Measurements from ENCODE around the gene MRPL32. TPM values are rescaled to one million over a fixed set of nuclear protein-coding genes. Genes with fewer than 3 reads are reported as not detected.
A peak's percentile ranks its signal among the peaks of the same experiment; 100 is the strongest.

Gene MRPL32
- total RNA-seq, 1 donor from 2014 or later: 56.2 TPM

- no peak for DNase-seq
- no peak overlapping the region for H3K27ac Mint-ChIP-seq (ENCODE audit: unreplicated experiment)
- no peak overlapping the region for H3K4me3 Mint-ChIP-seq (ENCODE audit: unreplicated experiment)
- no peaks in the 10 kb centered on the region for H3K36me3 Mint-ChIP-seq (ENCODE audit: unreplicated experiment)
- H3K9me3 Mint-ChIP-seq (ENCODE audit: unreplicated experiment): no peaks in the 10 kb centered on the region
- TF ChIP-seq CTCF (IDR thresholded peaks at IDR 0.05; ENCODE audit: partially characterized antibody, unreplicated experiment): no peak
- no peaks in the 10 kb centered on the region for H3K4me1 Mint-ChIP-seq (ENCODE audit: low read depth, unreplicated experiment)
- H3K27me3 Mint-ChIP-seq (ENCODE audit: unreplicated experiment): no peaks in the 10 kb centered on the region
Observed at GRCh38 chr7:42926204-42926603, 6.0 kb upstream of the MRPL32 start.

DNA sequence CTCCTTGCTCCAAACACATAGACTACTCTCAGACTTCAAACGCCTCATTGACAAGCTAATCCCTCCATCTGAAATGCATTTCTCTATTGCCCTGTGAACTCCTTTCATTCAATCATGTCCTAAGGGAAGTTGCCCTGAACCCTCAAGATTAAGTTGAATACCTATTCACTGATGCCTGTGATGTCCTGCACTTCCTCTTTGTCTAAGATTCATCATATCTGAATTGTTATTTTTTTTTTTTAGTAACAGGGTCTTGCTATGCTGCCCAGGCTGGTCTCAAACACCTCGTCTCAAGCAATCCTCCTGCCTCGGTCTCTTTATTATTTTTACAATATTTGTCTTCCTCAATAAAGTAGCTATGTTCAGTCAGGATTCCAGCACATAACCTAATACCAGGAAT, 3.4 kb upstream of the MRPL32 start:
- Mint-ChIP-seq H3K4me3 (ENCODE audit: unreplicated experiment) (no peak overlapping the region), H3K9me3 (ENCODE audit: unreplicated experiment) (peaks cover 3% of the 10 kb centered on the region), H3K27me3 (ENCODE audit: unreplicated experiment) (peaks cover 8% of the 10 kb centered on the region), H3K4me1 (ENCODE audit: low read depth, unreplicated experiment) (no peaks in the 10 kb centered on the region), H3K27ac (ENCODE audit: unreplicated experiment) (no peak overlapping the region), H3K36me3 (ENCODE audit: unreplicated experiment) (no peaks in the 10 kb centered on the region)
- DNase-seq: no peak
- TF ChIP-seq CTCF (IDR thresholded peaks at IDR 0.05; ENCODE audit: partially characterized antibody, unreplicated experiment): no peak

GRCh38 chr7:42929449-42929848, 2.7 kb upstream of the MRPL32 start:
- Mint-ChIP-seq H3K36me3 (ENCODE audit: unreplicated experiment) (no peaks in the 10 kb centered on the region), H3K27ac (ENCODE audit: unreplicated experiment) (no peak overlapping the region), H3K4me3 (ENCODE audit: unreplicated experiment) (no peak overlapping the region), H3K4me1 (ENCODE audit: low read depth, unreplicated experiment) (no peaks in the 10 kb centered on the region), H3K27me3 (ENCODE audit: unreplicated experiment) (peaks cover 8% of the 10 kb centered on the region), H3K9me3 (ENCODE audit: unreplicated experiment) (peaks cover 3% of the 10 kb centered on the region)
- DNase-seq: no peak
- TF ChIP-seq CTCF (IDR thresholded peaks at IDR 0.05; ENCODE audit: partially characterized antibody, unreplicated experiment): no peak

DNA sequence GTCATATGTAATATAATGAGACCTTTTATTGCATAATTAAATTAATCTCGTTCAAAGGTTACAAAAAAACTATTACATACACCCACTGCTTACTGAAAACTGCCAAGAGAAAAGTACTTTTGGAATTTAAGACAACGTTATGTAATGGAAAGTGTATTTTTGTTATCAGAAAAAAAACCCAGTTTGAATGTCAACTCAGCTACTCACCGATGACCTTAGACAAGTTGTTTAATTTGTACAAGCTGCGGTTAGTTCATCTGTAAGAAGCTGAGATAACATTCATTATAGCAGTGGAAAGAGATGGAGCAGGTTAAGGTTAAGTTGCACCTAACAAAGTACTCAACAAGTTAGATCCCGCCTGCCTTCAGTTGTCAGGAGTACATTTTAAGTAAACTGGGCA, 1.3 kb upstream of the MRPL32 start:
- no peaks in the 10 kb centered on the region for H3K36me3 Mint-ChIP-seq (ENCODE audit: unreplicated experiment)
- peak overlapping the region; percentile 100 for H3K4me3 Mint-ChIP-seq (ENCODE audit: unreplicated experiment)
- no peak for TF ChIP-seq CTCF (IDR thresholded peaks at IDR 0.05; ENCODE audit: partially characterized antibody, unreplicated experiment)
- H3K9me3 Mint-ChIP-seq (ENCODE audit: unreplicated experiment): peaks cover 3% of the 10 kb centered on the region
- H3K27ac Mint-ChIP-seq (ENCODE audit: unreplicated experiment): no peak overlapping the region
- H3K27me3 Mint-ChIP-seq (ENCODE audit: unreplicated experiment): peaks cover 8% of the 10 kb centered on the region
- no peak for DNase-seq
- H3K4me1 Mint-ChIP-seq (ENCODE audit: low read depth, unreplicated experiment): no peaks in the 10 kb centered on the region

- no peak for TF ChIP-seq CTCF (IDR thresholded peaks at IDR 0.05; ENCODE audit: partially characterized antibody, unreplicated experiment)
- Mint-ChIP-seq H3K27ac (ENCODE audit: unreplicated experiment) (peak overlapping the region; percentile 97), H3K9me3 (ENCODE audit: unreplicated experiment) (peaks cover 3% of the 10 kb centered on the region), H3K4me1 (ENCODE audit: low read depth, unreplicated experiment) (no peaks in the 10 kb centered on the region), H3K4me3 (ENCODE audit: unreplicated experiment) (peak overlapping the region; percentile 100), H3K27me3 (ENCODE audit: unreplicated experiment) (peaks cover 8% of the 10 kb centered on the region), H3K36me3 (ENCODE audit: unreplicated experiment) (no peaks in the 10 kb centered on the region)
- DNase-seq: no peak
Observed at GRCh38 chr7:42931447-42931833, 736 bp upstream of the MRPL32 start.

All from glutamatergic neuron (in vitro differentiated cells).